ENCODE measurements around the gene PRPF40B.

DNA sequence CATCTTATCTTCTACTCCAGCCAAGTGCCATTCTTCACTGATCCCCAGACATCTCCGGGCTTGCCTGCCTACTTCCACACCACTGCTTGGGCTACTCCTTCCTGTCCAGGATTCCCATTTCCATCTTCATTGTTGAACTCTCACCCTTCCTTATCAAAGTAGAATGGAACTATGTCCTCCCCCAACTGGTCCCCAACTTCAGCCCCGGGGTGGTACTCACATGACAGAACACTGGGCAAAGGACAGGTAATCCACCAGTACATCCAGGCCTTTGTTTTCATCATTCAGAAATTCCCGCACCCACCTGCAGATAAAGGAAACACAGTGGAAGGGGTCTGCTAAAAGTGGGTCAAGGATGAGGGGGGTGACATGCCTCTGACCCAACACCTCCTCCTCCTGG is 38.4 kb downstream of the PRPF40B start:
- no peak for TF ChIP-seq POLR2A (IDR thresholded peaks at IDR 0.05)
- TF ChIP-seq, protein P1, sequence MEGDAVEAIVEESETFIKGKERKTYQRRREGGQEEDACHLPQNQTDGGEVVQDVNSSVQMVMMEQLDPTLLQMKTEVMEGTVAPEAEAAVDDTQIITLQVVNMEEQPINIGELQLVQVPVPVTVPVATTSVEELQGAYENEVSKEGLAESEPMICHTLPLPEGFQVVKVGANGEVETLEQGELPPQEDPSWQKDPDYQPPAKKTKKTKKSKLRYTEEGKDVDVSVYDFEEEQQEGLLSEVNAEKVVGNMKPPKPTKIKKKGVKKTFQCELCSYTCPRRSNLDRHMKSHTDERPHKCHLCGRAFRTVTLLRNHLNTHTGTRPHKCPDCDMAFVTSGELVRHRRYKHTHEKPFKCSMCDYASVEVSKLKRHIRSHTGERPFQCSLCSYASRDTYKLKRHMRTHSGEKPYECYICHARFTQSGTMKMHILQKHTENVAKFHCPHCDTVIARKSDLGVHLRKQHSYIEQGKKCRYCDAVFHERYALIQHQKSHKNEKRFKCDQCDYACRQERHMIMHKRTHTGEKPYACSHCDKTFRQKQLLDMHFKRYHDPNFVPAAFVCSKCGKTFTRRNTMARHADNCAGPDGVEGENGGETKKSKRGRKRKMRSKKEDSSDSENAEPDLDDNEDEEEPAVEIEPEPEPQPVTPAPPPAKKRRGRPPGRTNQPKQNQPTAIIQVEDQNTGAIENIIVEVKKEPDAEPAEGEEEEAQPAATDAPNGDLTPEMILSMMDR (IDR thresholded peaks at IDR 0.05) = no peak
